CD4-positive, alpha-beta T cell treated with Interleukin-17A for 1 hour (primary cell): ENCODE measurements around the gene COL23A1.
A peak's percentile ranks its signal among the peaks of the same experiment; 100 is the strongest.

Experiments used
- DNase-seq: peaks from one replicate; pipeline ENCODE4 v3.0.0-alpha.2; 2020

The COL23A1 gene

GRCh38 chr5:178213003-178213461, 377.2 kb downstream of the COL23A1 start:
- no peak for DNase-seq

- no peak for DNase-seq
Observed at GRCh38 chr5:178212241-178213002, 377.8 kb downstream of the COL23A1 start.

GRCh38 chr5:178211095-178212048, 378.8 kb downstream of the COL23A1 start:
- no peak for DNase-seq

GRCh38 chr5:178210686-178211085, 379.5 kb downstream of the COL23A1 start:
- no peak for DNase-seq

GRCh38 chr5:178210073-178210535, 380.1 kb downstream of the COL23A1 start:
- no peak for DNase-seq

GRCh38 chr5:178209334-178210072, 380.7 kb downstream of the COL23A1 start:
- no peak for DNase-seq

GRCh38 chr5:178208540-178209227, 381.5 kb downstream of the COL23A1 start:
- DNase-seq: no peak

- no peak for DNase-seq
Observed at GRCh38 chr5:178207917-178208280, 382.3 kb downstream of the COL23A1 start.

GRCh38 chr5:178207183-178207916, 382.8 kb downstream of the COL23A1 start:
- DNase-seq: no peak

GRCh38 chr5:178206166-178207101, 383.8 kb downstream of the COL23A1 start:
- peak; percentile 41 for DNase-seq

- DNase-seq: no peak
Observed at GRCh38 chr5:178205749-178206047, 384.5 kb downstream of the COL23A1 start.

GRCh38 chr5:178204935-178205748, 385.1 kb downstream of the COL23A1 start:
- peak; percentile 70 for DNase-seq

- peak; percentile 97 for DNase-seq
Observed at GRCh38 chr5:178204182-178204934, 385.8 kb downstream of the COL23A1 start, which contains the start of gene HNRNPAB. Gene HNRNPAB (plus strand): TSS chr5:178204533. CDS start chr5:178204838, 305 bp downstream.

- peak; percentile 32 for DNase-seq
Observed at GRCh38 chr5:178203670-178204181, 386.5 kb downstream of the COL23A1 start.

- no peak for DNase-seq
Observed at GRCh38 chr5:178202541-178202940, 387.7 kb downstream of the COL23A1 start.

- no peak for DNase-seq
Observed at GRCh38 chr5:178201927-178202235, 388.3 kb downstream of the COL23A1 start.

GRCh38 chr5:178201221-178201926, 388.8 kb downstream of the COL23A1 start:
- no peak for DNase-seq
